COR-L47 (cell line): ENCODE measurements around the gene RANBP10.
"Not testable (repeated sequence)": the region's sequence is repeated elsewhere in the genome, so short reads cannot be mapped to it uniquely, and the experiment has no call there.

ENCODE experiments used
- DNase-seq: peaks from one replicate; lab custom pipeline; 2025; lab: John Stamatoyannopoulos, UW

Gene RANBP10

GRCh38 chr16:67779256-67780014 lies 26.9 kb downstream of the RANBP10 start:
- no peak for DNase-seq

DNA sequence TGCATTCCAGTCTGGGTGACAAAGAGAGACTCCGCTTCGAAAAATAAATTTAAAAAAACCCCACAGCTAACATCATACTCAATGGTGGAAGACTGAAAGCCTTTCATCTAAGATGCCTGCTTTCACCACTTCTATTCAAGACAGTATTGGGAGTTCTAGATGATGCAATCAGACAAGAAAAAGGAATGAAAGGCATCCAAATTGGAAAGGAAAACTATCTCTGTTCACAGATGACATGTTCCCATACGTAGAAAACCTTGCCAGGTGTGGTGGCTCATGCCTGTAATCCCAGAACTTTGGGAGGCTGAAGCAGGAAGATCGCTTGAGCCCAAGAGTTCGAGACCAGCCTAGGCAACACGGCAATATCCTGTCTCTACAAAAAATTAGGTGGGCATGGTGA lies 31.1 kb downstream of the RANBP10 start:
- no peak for DNase-seq

DNA sequence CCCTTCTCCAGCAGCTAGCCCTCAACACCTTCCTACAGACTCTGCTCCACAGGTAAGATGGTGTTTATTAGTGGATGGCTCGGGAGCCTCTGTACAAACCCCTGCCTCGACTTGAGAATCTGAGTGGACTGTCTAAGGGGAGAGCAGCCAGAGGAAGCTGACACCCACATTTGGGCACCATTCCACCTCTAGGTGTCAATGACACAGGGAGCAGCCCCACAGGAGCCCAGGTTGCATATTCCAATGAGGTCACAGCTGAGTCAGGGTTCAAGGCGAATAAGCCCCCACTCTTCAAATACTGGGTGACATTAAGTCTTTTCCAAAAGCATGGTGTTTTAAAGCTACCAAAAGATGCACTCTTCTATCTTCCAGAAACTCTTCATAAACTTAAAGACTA lies 31.9 kb downstream of the RANBP10 start:
- no peak for DNase-seq

GRCh38 chr16:67773569-67774456 lies 32.5 kb downstream of the RANBP10 start:
- no peak for DNase-seq

- DNase-seq: no peak
Measured at GRCh38 chr16:67773099-67773498, 33.3 kb downstream of the RANBP10 start.

DNA sequence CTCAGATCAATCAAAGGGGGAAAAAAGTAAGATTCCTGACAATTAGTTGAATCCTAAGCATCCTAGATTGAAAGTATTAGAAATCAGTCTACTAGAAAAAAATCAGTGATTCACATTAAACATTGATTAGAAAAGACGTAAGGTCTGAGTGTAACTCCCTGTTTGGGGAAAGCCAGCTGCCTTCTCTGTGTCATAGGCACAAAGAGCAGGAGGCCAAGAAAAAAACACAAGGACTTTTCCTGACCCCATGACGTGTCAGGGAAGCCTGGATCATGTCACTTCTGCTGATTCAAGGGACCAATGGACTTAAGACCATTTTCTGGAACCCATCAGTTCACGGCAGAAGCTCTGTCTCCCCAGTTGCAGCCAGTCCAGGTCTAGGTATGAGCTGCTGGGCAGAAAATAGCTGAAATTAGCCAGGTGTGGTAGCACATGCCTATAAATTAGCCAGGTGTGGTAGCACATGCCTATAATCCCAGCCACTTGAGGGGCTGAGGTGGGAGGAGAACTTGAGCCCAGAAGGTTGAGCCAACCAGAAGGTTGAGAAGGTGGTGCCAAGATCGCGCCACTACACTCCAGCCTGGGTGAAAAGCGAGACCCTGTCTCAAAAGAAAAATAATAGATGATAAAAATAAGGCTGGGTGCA lies 35.9 kb downstream of the RANBP10 start:
- DNase-seq: no peak

DNA sequence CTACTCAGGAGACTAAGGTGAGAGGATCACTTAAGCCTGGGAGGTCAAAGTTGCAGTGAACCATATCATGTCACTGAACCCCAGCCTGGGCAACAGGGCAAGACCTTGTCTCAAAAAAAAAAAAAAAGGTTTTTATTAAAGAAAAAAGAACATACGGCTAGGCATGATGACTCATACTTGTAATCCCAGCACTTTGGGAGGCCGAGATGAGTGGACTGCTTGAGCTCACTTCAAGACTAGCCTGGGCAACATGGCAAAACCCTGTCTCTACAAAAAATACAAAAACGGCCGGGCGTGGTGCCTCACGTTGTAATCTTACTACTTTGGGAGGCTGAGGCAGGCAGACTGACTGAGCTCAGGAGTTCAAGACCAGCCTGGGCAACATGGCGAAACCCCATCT lies 38.4 kb downstream of the RANBP10 start:
- DNase-seq: no peak

GRCh38 chr16:67766291-67766690 lies 40.1 kb downstream of the RANBP10 start:
- no peak for DNase-seq

- no peak for DNase-seq
Measured at GRCh38 chr16:67764158-67764667, 42.1 kb downstream of the RANBP10 start.

DNA sequence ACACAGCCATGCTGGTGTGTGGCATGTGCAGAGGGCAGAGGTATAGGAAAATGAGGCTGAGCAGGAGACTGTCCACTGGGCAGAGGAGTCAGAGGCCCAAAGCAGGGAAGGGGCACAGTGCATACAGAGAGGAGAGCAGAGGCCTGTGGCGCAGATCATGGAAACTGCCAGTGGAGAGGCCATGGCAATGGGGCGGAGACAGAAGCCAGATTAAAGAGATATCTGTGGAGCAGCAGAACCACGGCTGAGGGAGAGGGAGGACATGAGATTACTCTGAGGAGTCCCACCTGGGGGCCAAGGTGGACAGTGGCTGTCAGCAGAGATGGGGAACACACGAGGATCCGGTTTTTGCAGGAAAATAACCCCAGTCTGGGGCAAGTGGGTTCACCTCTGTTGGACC lies 43.3 kb downstream of the RANBP10 start:
- DNase-seq: no peak

DNA sequence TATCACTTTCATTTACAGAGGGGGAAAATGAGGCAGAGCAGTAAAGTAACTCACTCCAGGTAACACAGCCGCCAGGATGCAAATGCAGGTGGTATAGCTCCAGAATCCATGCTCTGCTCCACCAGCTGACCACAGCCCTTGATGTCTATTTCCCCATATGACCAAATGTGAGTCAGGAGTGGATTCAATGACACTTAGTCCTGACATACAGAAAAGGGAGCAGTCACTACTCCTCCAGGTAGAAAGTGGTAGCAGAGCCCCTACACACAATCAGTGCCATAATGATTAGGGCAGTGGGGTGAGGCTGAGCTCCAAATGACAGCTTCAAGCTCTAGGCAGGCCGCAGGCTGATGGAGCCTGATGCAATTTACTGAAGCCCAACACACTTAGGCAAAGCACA lies 44.0 kb downstream of the RANBP10 start:
- no peak for DNase-seq

GRCh38 chr16:67761924-67762323 lies 44.4 kb downstream of the RANBP10 start:
- no peak for DNase-seq

GRCh38 chr16:67760956-67761230 lies 45.5 kb downstream of the RANBP10 start:
- DNase-seq: no peak

DNA sequence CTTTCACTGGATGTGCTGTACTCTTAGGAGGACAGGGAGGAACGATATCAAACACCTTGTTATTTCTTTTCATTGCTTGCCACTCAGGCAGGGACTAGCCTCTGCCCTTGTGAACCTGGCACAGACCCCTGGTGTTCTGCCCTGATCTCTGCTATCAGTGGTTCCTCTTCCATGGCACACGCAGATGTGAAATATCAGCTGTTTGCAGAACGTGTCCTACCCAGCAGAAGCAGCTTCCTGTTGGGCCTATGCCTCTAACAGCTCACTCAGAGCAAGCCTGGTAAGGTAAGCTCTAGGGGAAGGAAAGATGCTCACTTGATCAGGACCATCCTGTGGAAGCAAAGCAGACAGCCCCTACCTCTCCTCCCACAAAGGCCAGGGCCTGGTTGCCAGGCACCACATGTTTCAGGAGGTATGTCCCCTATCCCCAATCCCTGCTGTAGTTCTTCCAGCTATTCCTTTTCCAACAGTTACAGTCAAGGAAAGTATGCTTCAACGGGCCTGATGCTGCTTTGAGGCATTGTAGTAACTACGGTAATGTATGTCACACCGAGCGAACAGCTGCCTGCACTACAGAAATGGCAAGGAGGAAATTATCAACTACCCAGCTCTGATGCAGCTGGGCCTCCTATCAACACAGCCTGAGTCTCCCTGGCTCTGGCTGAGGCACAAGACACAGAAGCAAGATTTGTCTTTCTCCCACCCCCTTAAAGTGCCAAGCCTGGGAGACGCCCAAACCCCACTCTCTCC lies 46.0 kb downstream of the RANBP10 start:
- DNase-seq: no peak

GRCh38 chr16:67758966-67759365 lies 47.4 kb downstream of the RANBP10 start:
- no peak for DNase-seq

DNA sequence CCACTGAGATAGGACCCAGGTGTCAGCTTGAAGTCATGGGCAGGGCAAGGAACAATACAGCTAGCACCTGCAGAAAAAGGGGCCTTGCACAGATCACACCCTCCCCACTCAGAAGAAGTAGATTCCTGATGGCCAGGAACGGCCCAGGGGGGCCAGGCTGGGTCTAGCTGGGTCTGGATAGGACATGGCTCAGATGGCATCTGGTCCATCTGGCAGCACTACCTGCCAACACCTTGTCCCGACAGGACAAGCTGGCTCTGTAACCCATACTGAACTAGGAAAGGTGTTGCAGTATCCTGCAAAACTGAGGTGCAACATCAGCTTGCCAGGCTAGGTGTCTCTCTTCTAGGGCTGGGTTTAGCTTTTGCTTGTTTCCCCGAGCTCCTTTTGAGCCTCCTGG lies 48.4 kb downstream of the RANBP10 start:
- no peak for DNase-seq

DNA sequence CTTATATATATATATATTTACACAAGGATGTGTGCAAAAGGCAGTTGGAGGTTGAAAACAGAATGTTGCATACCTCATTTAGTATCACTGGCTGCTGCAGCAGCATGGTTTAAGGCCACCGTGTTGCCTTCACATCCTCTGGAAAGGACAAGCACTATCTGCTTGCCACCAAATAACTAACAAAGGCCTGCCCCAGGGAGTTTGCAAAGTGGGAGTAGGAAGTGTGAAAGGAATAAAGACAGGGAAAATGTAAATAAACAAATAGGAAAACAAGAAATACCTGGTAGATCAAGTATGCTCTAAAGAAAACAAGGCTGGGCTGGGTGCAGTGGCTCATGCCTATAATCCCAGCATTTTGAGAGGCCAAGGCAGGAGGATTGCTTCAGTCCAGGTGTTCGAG lies 53.7 kb downstream of the RANBP10 start:
- DNase-seq: no peak

DNA sequence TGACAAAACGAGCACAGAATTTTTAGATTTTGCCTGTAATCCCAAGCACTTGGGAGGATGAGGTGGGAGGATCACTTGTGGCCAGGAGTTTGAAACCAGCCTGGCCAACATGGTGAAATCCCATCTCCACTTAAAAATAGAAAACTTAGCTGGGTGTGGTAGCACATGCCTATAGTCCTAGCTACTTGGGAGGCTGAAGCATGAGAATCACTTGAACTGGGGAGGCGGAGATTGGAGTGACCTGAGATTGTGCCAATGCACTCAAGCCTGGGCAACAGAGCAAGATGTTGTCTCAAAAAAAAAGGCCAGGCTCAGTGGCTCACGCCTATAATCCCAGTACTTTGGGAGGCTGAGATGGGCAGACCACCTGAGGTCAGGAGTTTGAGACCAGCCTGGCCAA lies 55.0 kb downstream of the RANBP10 start:
- DNase-seq: not testable (repeated sequence)

- no peak for DNase-seq
Measured at GRCh38 chr16:67750466-67750865, 55.9 kb downstream of the RANBP10 start.

DNA sequence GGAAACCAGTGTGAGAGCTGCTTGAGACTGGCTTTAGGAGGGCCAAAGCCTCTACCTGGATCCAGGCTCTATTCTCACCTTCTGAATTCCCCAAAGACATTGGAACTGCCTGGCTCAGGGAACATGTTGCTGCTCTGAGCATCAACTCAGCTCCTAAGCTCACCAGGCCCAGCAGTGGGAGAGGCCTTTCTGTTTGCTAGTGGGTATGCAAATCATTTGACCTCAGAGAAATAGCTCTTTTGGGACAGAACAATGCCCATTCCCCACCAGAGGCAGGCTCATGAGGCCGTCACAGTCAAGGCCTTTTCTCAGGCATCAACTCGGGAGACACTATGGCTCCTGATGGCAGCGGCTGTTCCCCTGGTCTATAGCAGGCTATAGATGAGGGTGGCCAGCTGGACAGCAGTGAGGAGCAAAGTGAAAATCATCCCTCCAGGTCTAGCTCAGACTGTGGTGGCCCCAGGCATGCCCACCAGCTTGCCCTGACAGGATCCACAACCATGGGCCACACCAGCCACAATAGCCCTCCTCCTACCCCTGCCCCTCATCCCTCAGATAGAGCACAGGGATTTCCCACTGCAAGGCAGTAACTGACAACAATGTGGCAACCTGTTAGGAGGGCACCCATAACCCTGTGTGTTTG lies 56.8 kb downstream of the RANBP10 start:
- no peak for DNase-seq

DNA sequence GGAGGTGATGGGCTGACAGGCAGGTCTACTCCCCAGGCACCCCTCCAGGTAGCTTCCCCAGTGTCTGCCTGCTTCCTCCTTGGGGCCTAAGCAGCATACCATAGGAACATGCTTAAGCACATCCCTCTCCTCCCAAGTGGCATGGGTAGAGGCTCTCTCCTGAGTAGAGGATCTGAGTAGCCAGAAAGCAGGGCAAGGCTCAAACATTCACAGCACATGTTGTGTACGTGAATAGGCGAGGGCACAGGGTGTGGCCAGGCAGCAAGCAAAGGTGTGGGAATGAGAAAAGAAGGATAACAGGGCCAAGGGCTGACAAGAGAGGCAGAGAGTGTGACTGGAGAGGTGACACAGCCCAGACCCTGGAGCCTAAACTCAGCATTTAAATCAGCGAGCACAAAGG lies 57.5 kb downstream of the RANBP10 start:
- no peak for DNase-seq

DNA sequence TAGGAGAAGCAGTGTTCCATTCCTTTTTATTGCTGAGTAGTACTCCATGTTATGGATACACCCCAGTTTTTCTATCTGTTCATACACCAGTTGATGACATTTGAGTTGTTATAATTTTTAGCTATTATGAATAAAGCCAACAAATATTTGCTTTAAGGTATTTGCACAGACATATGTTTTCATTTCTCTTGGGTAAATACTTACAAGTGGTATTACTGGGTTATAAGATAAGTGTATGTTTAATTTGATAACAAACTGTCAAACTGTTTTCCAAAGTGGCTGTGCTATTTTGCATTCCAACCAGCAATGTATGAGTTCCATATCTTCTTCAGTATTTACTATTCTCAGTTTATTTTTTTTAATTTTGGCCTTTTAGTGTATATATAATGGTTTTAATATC lies 59.5 kb downstream of the RANBP10 start:
- no peak for DNase-seq
